RWPE2 (cell line): ENCODE measurements around the gene PDE6A.
"Not testable (repeated sequence)": the region's sequence is repeated elsewhere in the genome, so short reads cannot be mapped to it uniquely, and the experiment has no call there.

Experiments used
- ATAC-seq: fragments of 200-7000 bp; cut with Tn5 transposase; 3 replicates; pipeline ENCODE4 v1.9.1; 2021; ENCODE audit warnings: low read depth
- DNase-seq: peaks from one replicate; pipeline ENCODE4 v3.0.0-alpha.2; 2020; ENCODE audit warnings: low spot score
- H3K27ac ChIP-seq: fragments of 450-650 bp; 2 replicates; pipeline ENCODE4 v1.5.1; 2017; ENCODE audit warnings: mild to moderate bottlenecking; ENCODE audit not compliant: poor library complexity, severe bottlenecking
- H3K27me3 ChIP-seq: fragments of 250-450 bp; sonication (Bioruptor Pico); 2 replicates; pipeline ENCODE4 v1.5.1; 2021; ENCODE audit warnings: mild to moderate bottlenecking, moderate library complexity; ENCODE audit not compliant: insufficient read depth, poor library complexity, severe bottlenecking
- H3K36me3 ChIP-seq: fragments of 250-450 bp; sonication (Bioruptor Pico); 2 replicates; pipeline ENCODE4 v1.5.1; 2020; ENCODE audit warnings: low read depth, mild to moderate bottlenecking, moderate library complexity
- H3K4me1 ChIP-seq: fragments of 250-450 bp; sonication (Bioruptor Pico); 2 replicates; pipeline ENCODE4 v1.5.1; 2021; ENCODE audit warnings: mild to moderate bottlenecking, moderate library complexity; ENCODE audit not compliant: insufficient read depth, poor library complexity, severe bottlenecking
- H3K4me3 ChIP-seq: fragments of 250-450 bp; sonication (Bioruptor Pico); 2 replicates; pipeline ENCODE4 v1.5.1; 2021; ENCODE audit warnings: mild to moderate bottlenecking, moderate library complexity; ENCODE audit not compliant: severe bottlenecking
- H3K9me3 ChIP-seq: fragments of 250-450 bp; sonication (Bioruptor Pico); 2 replicates; pipeline ENCODE4 v1.5.1; 2021; ENCODE audit warnings: mild to moderate bottlenecking, moderate library complexity; ENCODE audit not compliant: severe bottlenecking
- CTCF ChIP-seq: fragments of 450-650 bp; IDR thresholded peaks from one replicate; pipeline ENCODE4 v1.5.1; 2017; ENCODE audit warnings: mild to moderate bottlenecking, moderate library complexity; ENCODE audit not compliant: poor library complexity, severe bottlenecking

Gene PDE6A

GRCh38 chr5:149885513-149885912, 59.1 kb downstream of the PDE6A start:
- no peak overlapping the region for H3K4me3 ChIP-seq
- H3K27me3 ChIP-seq = no peaks in the 10 kb centered on the region
- H3K9me3 ChIP-seq = no peaks in the 10 kb centered on the region
- DNase-seq = no peak
- H3K36me3 ChIP-seq = no peaks in the 10 kb centered on the region
- peaks cover 14% of the 10 kb centered on the region for H3K4me1 ChIP-seq
- no peak for ATAC-seq
- H3K27ac ChIP-seq = no peak overlapping the region
- TF ChIP-seq CTCF = no peak

GRCh38 chr5:149883550-149883949, 61.0 kb downstream of the PDE6A start:
- TF ChIP-seq CTCF = no peak
- Histone ChIP-seq H3K27ac (no peak overlapping the region), H3K9me3 (no peaks in the 10 kb centered on the region), H3K4me1 (peaks cover 17% of the 10 kb centered on the region), H3K36me3 (no peaks in the 10 kb centered on the region), H3K27me3 (no peaks in the 10 kb centered on the region), H3K4me3 (no peak overlapping the region)
- DNase-seq (no peak), ATAC-seq (no peak)

- not testable (repeated sequence) for H3K27me3 ChIP-seq, DNase-seq, H3K4me3 ChIP-seq, H3K27ac ChIP-seq, H3K36me3 ChIP-seq, H3K9me3 ChIP-seq, ATAC-seq
- H3K4me1 ChIP-seq = peaks cover 14% of the 10 kb centered on the region
Measured at GRCh38 chr5:149882633-149883032, 62.0 kb downstream of the PDE6A start.

- H3K27me3 ChIP-seq = no peaks in the 10 kb centered on the region
- no peak overlapping the region for H3K4me3 ChIP-seq
- no peak for TF ChIP-seq CTCF
- ATAC-seq (no peak), DNase-seq (no peak)
- H3K4me1 ChIP-seq = peaks cover 6% of the 10 kb centered on the region
- no peaks in the 10 kb centered on the region for H3K9me3 ChIP-seq
- no peak overlapping the region for H3K27ac ChIP-seq
- no peaks in the 10 kb centered on the region for H3K36me3 ChIP-seq
Measured at GRCh38 chr5:149881874-149882273, 62.7 kb downstream of the PDE6A start.

DNA sequence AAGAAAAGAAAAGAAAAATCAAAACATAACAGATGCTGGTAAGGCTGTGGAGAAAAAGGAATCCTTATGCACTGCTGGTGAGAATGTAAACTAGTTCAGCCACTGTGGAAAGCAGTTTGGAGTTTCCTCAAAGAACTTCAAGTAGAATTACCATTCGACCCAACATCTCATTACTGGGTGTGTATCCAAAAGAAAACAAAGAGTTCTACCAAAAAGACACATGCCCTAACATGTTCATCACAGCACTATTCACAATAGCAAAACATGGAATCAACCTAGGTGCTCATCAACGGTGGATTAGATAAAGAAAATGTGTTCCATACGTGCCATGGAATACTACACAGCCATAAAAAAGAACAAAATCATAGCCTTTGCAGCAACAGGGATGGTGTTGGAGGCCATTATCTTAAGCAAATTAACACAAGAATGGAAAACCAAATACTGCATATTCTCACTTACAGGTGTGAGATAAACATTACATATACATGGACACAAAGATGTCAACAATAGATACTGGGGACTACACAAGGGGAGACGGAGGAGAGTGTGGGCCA, 63.4 kb downstream of the PDE6A start:
- no peaks in the 10 kb centered on the region for H3K36me3 ChIP-seq
- no peak for ATAC-seq
- H3K4me1 ChIP-seq = peaks cover 5% of the 10 kb centered on the region
- no peak for TF ChIP-seq CTCF
- no peak overlapping the region for H3K27ac ChIP-seq
- H3K27me3 ChIP-seq = no peaks in the 10 kb centered on the region
- no peak overlapping the region for H3K4me3 ChIP-seq
- DNase-seq = no peak
- no peaks in the 10 kb centered on the region for H3K9me3 ChIP-seq

DNA sequence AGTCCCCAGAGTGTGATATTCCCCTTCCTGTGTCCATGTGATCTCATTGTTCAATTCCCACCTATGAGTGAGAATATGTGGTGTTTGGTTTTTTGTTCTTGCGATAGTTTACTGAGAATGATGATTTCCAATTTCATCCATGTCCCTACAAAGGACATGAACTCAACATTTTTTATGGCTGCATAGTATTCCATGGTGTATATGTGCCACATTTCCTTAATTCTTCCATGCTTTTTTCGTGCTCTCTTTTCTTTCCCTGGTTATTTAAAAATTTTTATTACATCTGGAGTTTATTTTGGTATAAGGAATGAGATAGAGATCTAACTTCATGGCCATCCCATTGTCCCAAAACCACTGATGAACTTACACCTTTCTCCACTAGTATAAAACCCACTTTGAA, 65.0 kb downstream of the PDE6A start:
- H3K4me1 ChIP-seq, H3K27me3 ChIP-seq, DNase-seq, H3K36me3 ChIP-seq, H3K9me3 ChIP-seq, ATAC-seq, H3K4me3 ChIP-seq, H3K27ac ChIP-seq: not testable (repeated sequence)
